Smooth muscle cell (in vitro differentiated cells): ENCODE measurements around the gene POLR2H. TPM values are rescaled to one million over a fixed set of nuclear protein-coding genes. Genes with fewer than 3 reads are reported as not detected.

Experiments
- DNase-seq: peaks from one replicate; lab custom pipeline; 2025; ENCODE audit not compliant: unreplicated experiment; lab: John Stamatoyannopoulos, UW
- H2AFZ ChIP-seq: fragments of 200-600 bp; sonication (generic); 2 replicates; pipeline ENCODE4 v1.6.0; 2016; ENCODE audit warnings: antibody characterized with exemption, low read depth, mild to moderate bottlenecking
- H3F3A ChIP-seq: fragments of 200-600 bp; sonication (generic); 2 replicates; pipeline ENCODE4 v1.6.0; 2017; ENCODE audit warnings: antibody characterized with exemption, low read depth
- H3K27ac ChIP-seq: fragments of 200-600 bp; sonication (generic); 2 replicates; pipeline ENCODE4 v1.5.1; 2016; ENCODE audit warnings: low read depth, mild to moderate bottlenecking
- H3K27me3 ChIP-seq: fragments of 200-600 bp; sonication (generic); 2 replicates; pipeline ENCODE4 v1.6.1; 2016; ENCODE audit warnings: low read depth, mild to moderate bottlenecking
- H3K36me3 ChIP-seq: fragments of 200-600 bp; sonication (generic); 2 replicates; pipeline ENCODE4 v1.5.1; 2016; ENCODE audit warnings: low read depth
- H3K4me1 ChIP-seq: fragments of 200-600 bp; sonication (generic); 2 replicates; pipeline ENCODE4 v1.5.1; 2016; ENCODE audit warnings: low read depth
- H3K4me2 ChIP-seq: fragments of 200-600 bp; sonication (generic); 2 replicates; pipeline ENCODE4 v1.6.0; 2016; ENCODE audit warnings: mild to moderate bottlenecking
- H3K4me3 ChIP-seq: fragments of 200-600 bp; sonication (generic); 2 replicates; pipeline ENCODE4 v1.5.1; 2016; ENCODE audit warnings: mild to moderate bottlenecking
- H3K79me2 ChIP-seq: fragments of 200-600 bp; sonication (generic); 2 replicates; pipeline ENCODE4 v1.6.0; 2016; ENCODE audit warnings: low read depth, mild to moderate bottlenecking
- H3K9ac ChIP-seq: fragments of 200-600 bp; sonication (generic); 2 replicates; pipeline ENCODE4 v1.6.0; 2016; ENCODE audit warnings: low read depth
- H3K9me3 ChIP-seq: fragments of 200-600 bp; sonication (generic); replicated peaks from 2 replicates; pipeline ENCODE4 v1.5.1; 2016; ENCODE audit warnings: low read depth
- H4K20me1 ChIP-seq: fragments of 200-600 bp; sonication (generic); 2 replicates; pipeline ENCODE4 v1.6.0; 2016; ENCODE audit warnings: low read depth
- WGBS: methylation state at CpG from one replicate; pipeline ENCODE4 v1.1.7; 2016; ENCODE audit warnings: low lambda C conversion rate; 5-methylcytosine and 5-hydroxymethylcytosine counted together
- polyA plus RNA-seq: library from polyadenylated mRNA; unstranded; fragments of >200 nt; fragmentation: Nextera tagmentation; extraction: Ambion mirVana; gene quantifications from 2 replicates; pipeline ENCODE4 v1.2.1, GENCODE V29; 2016
- total RNA-seq: library from RNA; depleted of rRNA; stranded (reverse); fragments of >200 nt; gene quantifications from 2 replicates; pipeline ENCODE4 v1.2.3, GENCODE V29; 2014
- TF ChIP-seq, protein P1 (sequence below): fragments of 200-600 bp; sonication (generic); IDR thresholded peaks from 2 replicates; pipeline ENCODE4 v1.5.1; 2017; ENCODE audit warnings: borderline replicate concordance, mild to moderate bottlenecking, antibody characterized with exemption; ENCODE audit not compliant: insufficient read depth, poor library complexity, severe bottlenecking

POLR2H gene
- total and polyA plus RNA-seq, 2 experiments from 2014 or later = 77.9 to 154 TPM

DNA sequence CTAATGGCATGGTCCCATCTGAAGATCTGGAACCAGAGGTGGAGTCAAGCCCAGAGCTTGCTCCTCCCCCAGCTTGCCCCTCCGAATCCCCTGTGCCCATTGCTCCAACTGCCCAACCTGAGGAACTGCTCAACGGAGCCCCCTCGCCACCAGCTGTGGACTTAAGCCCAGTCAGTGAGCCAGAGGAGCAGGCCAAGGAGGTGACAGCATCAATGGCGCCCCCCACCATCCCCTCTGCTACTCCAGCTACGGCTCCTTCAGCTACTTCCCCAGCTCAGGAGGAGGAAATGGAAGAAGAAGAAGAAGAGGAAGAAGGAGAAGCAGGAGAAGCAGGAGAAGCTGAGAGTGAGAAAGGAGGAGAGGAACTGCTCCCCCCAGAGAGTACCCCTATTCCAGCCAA lies 39.8 kb upstream of the POLR2H start:
- no peak overlapping the region for H2AFZ ChIP-seq
- no peak overlapping the region for H3K4me3 ChIP-seq
- no peak overlapping the region for H3K9ac ChIP-seq
- H4K20me1 ChIP-seq = peaks cover 100% of the 10 kb centered on the region
- H3K36me3 ChIP-seq = peaks cover 31% of the 10 kb centered on the region
- no peaks in the 10 kb centered on the region for H3K27me3 ChIP-seq
- peak overlapping the region; percentile 24 for H3K27ac ChIP-seq
- no peaks in the 10 kb centered on the region for H3K9me3 ChIP-seq
- DNase-seq = no peak
- H3K79me2 ChIP-seq = peaks cover 83% of the 10 kb centered on the region
- WGBS = 98% methylated on average over 5 of the region's 5 CpGs
- TF ChIP-seq, protein P1, sequence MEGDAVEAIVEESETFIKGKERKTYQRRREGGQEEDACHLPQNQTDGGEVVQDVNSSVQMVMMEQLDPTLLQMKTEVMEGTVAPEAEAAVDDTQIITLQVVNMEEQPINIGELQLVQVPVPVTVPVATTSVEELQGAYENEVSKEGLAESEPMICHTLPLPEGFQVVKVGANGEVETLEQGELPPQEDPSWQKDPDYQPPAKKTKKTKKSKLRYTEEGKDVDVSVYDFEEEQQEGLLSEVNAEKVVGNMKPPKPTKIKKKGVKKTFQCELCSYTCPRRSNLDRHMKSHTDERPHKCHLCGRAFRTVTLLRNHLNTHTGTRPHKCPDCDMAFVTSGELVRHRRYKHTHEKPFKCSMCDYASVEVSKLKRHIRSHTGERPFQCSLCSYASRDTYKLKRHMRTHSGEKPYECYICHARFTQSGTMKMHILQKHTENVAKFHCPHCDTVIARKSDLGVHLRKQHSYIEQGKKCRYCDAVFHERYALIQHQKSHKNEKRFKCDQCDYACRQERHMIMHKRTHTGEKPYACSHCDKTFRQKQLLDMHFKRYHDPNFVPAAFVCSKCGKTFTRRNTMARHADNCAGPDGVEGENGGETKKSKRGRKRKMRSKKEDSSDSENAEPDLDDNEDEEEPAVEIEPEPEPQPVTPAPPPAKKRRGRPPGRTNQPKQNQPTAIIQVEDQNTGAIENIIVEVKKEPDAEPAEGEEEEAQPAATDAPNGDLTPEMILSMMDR = no peak
- no peak overlapping the region for H3K4me2 ChIP-seq
- peaks cover 12% of the 10 kb centered on the region for H3K4me1 ChIP-seq
- peaks cover 14% of the 10 kb centered on the region for H3F3A ChIP-seq

DNA sequence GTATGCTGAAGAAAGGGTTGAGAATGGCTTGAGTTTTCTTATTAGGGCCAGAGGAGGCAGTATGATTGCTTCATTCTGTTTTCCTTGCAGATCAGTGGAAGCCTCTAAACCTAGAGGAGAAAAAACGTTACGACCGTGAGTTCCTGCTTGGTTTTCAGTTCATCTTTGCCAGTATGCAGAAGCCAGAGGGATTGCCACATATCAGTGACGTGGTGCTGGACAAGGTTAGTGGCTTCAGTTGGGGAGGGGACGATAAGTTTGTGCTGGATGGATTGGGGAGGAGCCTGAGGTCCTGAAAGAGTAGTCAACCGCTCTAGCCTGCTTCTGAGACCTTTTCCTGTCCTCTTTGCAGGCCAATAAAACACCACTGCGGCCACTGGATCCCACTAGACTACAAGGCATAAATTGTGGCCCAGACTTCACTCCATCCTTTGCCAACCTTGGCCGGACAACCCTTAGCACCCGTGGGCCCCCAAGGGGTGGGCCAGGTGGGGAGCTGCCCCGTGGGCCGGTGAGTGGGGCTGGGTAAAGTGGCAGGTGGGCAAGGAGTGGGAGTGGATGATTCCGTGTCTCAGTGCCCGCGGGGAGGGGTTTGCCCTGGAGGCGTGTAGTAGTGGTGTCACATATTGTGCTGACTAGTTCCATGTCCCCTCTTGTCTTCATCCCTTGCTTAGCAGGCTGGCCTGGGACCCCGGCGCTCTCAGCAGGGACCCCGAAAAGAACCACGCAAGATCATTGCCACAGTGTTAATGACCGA lies 38.6 kb upstream of the POLR2H start:
- peaks cover 9% of the 10 kb centered on the region for H3F3A ChIP-seq
- peaks cover 8% of the 10 kb centered on the region for H3K4me1 ChIP-seq
- WGBS = 99% methylated on average over 20 of the region's 20 CpGs
- DNase-seq = no peak
- H3K4me2 ChIP-seq = no peak overlapping the region
- H3K79me2 ChIP-seq = peaks cover 77% of the 10 kb centered on the region
- H4K20me1 ChIP-seq = peaks cover 100% of the 10 kb centered on the region
- no peak overlapping the region for H2AFZ ChIP-seq
- no peak overlapping the region for H3K9ac ChIP-seq
- H3K9me3 ChIP-seq = no peaks in the 10 kb centered on the region
- no peak overlapping the region for H3K27ac ChIP-seq
- H3K27me3 ChIP-seq = no peaks in the 10 kb centered on the region
- H3K36me3 ChIP-seq = peaks cover 34% of the 10 kb centered on the region
- no peak overlapping the region for H3K4me3 ChIP-seq
- TF ChIP-seq, protein P1 = no peak

DNA sequence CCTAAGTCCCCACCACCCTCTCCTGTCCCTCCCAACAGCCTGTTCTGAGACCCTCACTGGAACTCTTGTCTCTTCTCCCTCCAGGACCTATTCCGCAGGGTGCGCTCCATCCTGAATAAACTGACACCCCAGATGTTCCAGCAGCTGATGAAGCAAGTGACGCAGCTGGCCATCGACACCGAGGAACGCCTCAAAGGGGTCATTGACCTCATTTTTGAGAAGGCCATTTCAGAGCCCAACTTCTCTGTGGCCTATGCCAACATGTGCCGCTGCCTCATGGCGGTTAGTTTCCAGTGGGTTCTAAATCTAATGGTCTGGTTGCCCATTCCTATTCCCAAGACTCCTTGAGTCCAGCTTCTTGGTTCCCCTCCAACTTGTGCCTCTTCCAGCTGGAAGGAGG lies 37.8 kb upstream of the POLR2H start:
- Histone ChIP-seq H3K27ac (no peak overlapping the region), H3K4me1 (peaks cover 8% of the 10 kb centered on the region), H3K36me3 (peaks cover 34% of the 10 kb centered on the region), H3F3A (peaks cover 8% of the 10 kb centered on the region), H4K20me1 (peaks cover 100% of the 10 kb centered on the region), H3K9ac (no peak overlapping the region), H3K27me3 (no peaks in the 10 kb centered on the region), H3K79me2 (peaks cover 69% of the 10 kb centered on the region), H2AFZ (no peak overlapping the region), H3K9me3 (no peaks in the 10 kb centered on the region), H3K4me3 (no peak overlapping the region), H3K4me2 (no peak overlapping the region)
- TF ChIP-seq, protein P1 = no peak
- DNase-seq = no peak
- 97% methylated on average over 8 of the region's 8 CpGs for WGBS

DNA sequence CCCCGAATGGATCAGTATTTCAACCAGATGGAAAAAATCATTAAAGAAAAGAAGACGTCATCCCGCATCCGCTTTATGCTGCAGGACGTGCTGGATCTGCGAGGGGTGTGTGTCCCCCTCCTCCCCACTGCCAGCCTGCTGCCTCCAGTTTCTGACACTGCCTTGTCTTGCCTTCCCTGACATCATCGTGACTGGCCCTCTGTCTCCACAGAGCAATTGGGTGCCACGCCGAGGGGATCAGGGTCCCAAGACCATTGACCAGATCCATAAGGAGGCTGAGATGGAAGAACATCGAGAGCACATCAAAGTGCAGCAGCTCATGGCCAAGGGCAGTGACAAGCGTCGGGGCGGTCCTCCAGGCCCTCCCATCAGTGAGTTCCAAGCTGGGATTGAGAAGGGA lies 36.2 kb upstream of the POLR2H start:
- H3K9ac ChIP-seq = no peak overlapping the region
- no peak for DNase-seq
- H3K36me3 ChIP-seq = peaks cover 40% of the 10 kb centered on the region
- peaks cover 22% of the 10 kb centered on the region for H3F3A ChIP-seq
- WGBS = 94% methylated on average over 12 of the region's 13 CpGs
- peaks cover 67% of the 10 kb centered on the region for H3K79me2 ChIP-seq
- H2AFZ ChIP-seq = no peak overlapping the region
- H3K4me1 ChIP-seq = no peaks in the 10 kb centered on the region
- H4K20me1 ChIP-seq = peaks cover 99% of the 10 kb centered on the region
- H3K27ac ChIP-seq = no peak overlapping the region
- TF ChIP-seq, protein P1 = no peak
- no peak overlapping the region for H3K4me2 ChIP-seq
- H3K4me3 ChIP-seq = no peak overlapping the region
- no peaks in the 10 kb centered on the region for H3K9me3 ChIP-seq
- H3K27me3 ChIP-seq = no peaks in the 10 kb centered on the region
